Liver (tissue), 9 donors: ENCODE measurements around the gene BANK1. TPM values are rescaled to one million over a fixed set of nuclear protein-coding genes. Genes with fewer than 3 reads are reported as not detected.

Experiments
- DNase-seq: peaks from one replicate; pipeline ENCODE4 v3.0.0-alpha.2; 2017; ENCODE audit warnings: low spot score
- H3K27ac ChIP-seq, 2 donors: one replicate each; pipeline ENCODE4 v1.7.0; 2013; ENCODE audit warnings: inconsistent platforms in 2 of 2, low read length in 2 of 2, control low read depth in 1 of 2, low read depth in 1 of 2, mild to moderate bottlenecking in 1 of 2
- H3K27me3 ChIP-seq, 4 donors: one replicate each; pipeline versions ENCODE4 v1.6.1 to v1.7.0; 2013; ENCODE audit warnings: low read length in 3 of 4, inconsistent platforms in 1 of 4, mild to moderate bottlenecking in 1 of 4, moderate library complexity in 1 of 4; ENCODE audit not compliant: control insufficient read depth in 4 of 4, insufficient read depth in 4 of 4
- H3K36me3 ChIP-seq, 4 donors: one replicate each; pipeline versions ENCODE4 v1.6.1 to v1.7.0; 2013; ENCODE audit warnings: low read length in 3 of 4, mild to moderate bottlenecking in 3 of 4, low read depth in 1 of 4, moderate library complexity in 1 of 4; ENCODE audit not compliant: control insufficient read depth in 4 of 4, insufficient read depth in 3 of 4
- H3K4me1 ChIP-seq, 4 donors: one replicate each; pipeline versions ENCODE4 v1.6.1 to v1.7.0; 2013; ENCODE audit warnings: low read length in 3 of 4, mild to moderate bottlenecking in 3 of 4, moderate library complexity in 1 of 4; ENCODE audit not compliant: control insufficient read depth in 4 of 4, insufficient read depth in 4 of 4
- H3K4me3 ChIP-seq, 3 donors: one replicate each; pipeline versions ENCODE4 v1.6.1 to v1.7.0; 2013; ENCODE audit warnings: low read length in 3 of 3, control low read depth in 1 of 3, low read depth in 1 of 3, mild to moderate bottlenecking in 1 of 3
- H3K9ac ChIP-seq, 2 donors: one replicate each; pipeline ENCODE4 v1.7.0; 2013; ENCODE audit warnings: low read length in 2 of 2, mild to moderate bottlenecking in 2 of 2, moderate library complexity in 2 of 2, control low read depth in 1 of 2, low read depth in 1 of 2
- H3K9me3 ChIP-seq, 4 donors: one replicate each; pipeline versions ENCODE4 v1.6.1 to v1.7.0; 2013; ENCODE audit warnings: low read length in 3 of 4; ENCODE audit not compliant: control insufficient read depth in 4 of 4
- EGR1 ChIP-seq, 2 donors: IDR thresholded peaks; 2 replicates each; pipeline ENCODE4 v1.6.1; 2016 to 2018; ENCODE audit warnings: antibody characterized with exemption in 2 of 2, low read depth in 2 of 2
- FOXA1 ChIP-seq: IDR thresholded peaks from 2 replicates; pipeline ENCODE4 v1.6.1; 2016; ENCODE audit warnings: antibody characterized with exemption
- FOXA2 ChIP-seq: IDR thresholded peaks from 2 replicates; pipeline ENCODE4 v1.6.1; 2016; ENCODE audit warnings: antibody characterized with exemption
- GABPA ChIP-seq, 2 donors: IDR thresholded peaks in 1 of 2; conservative IDR thresholded peaks in 1 of 2; 2 replicates each; pipeline ENCODE4 v1.6.1; 2016; ENCODE audit warnings: antibody characterized with exemption in 2 of 2, mild to moderate bottlenecking in 1 of 2, moderate library complexity in 1 of 2
- HNF4A ChIP-seq, 2 donors: conservative IDR thresholded peaks; 2 replicates each; pipeline ENCODE4 v1.6.1; 2016; ENCODE audit warnings: antibody characterized with exemption in 2 of 2, mild to moderate bottlenecking in 2 of 2
- JUND ChIP-seq, 2 donors: IDR thresholded peaks; 2 replicates each; pipeline ENCODE4 v1.6.1; 2016; ENCODE audit warnings: antibody characterized with exemption in 2 of 2
- NR2F2 ChIP-seq: IDR thresholded peaks from 2 replicates; pipeline ENCODE4 v1.6.1; 2016; ENCODE audit warnings: antibody characterized with exemption
- RAD21 ChIP-seq, 2 donors: IDR thresholded peaks; 2 replicates each; pipeline ENCODE4 v1.6.1; 2016; ENCODE audit warnings: antibody characterized with exemption in 2 of 2, mild to moderate bottlenecking in 2 of 2
- RXRA ChIP-seq, 2 donors: IDR thresholded peaks; 2 replicates each; pipeline ENCODE4 v1.6.1; 2017 to 2018; ENCODE audit warnings: antibody characterized with exemption in 2 of 2, mild to moderate bottlenecking in 1 of 2
- SP1 ChIP-seq: IDR thresholded peaks from 2 replicates; pipeline ENCODE4 v1.6.1; 2018; ENCODE audit warnings: antibody characterized with exemption, mild to moderate bottlenecking
- TAF1 ChIP-seq: conservative IDR thresholded peaks from 2 replicates; pipeline ENCODE4 v1.6.1; 2016; ENCODE audit warnings: antibody characterized with exemption, mild to moderate bottlenecking
- WGBS: extraction: QIAGEN DNeasy Blood & Tissue Kit; methylation state at CpG from one replicate; pipeline ENCODE4 v1.1.7; 2013; 5-methylcytosine and 5-hydroxymethylcytosine counted together
- polyA plus RNA-seq, 2 donors: library from polyadenylated mRNA; stranded (reverse) in 1 of 2; unstranded in 1 of 2; fragments of 200-250 nt in 1 of 2; fragments of >200 nt in 1 of 2; fragmentation: Nextera tagmentation in 1 of 2; extraction: Ambion mirVana in 1 of 2; gene quantifications; one replicate each; pipeline versions ENCODE4 v1.2.1 to v1.2.3, GENCODE V29; 2013 to 2015
- total RNA-seq, 2 donors: library from RNA; depleted of rRNA; stranded (reverse); fragments of >200 nt; gene quantifications; one replicate each; pipeline ENCODE4 v1.2.3, GENCODE V29; 2014
- TF ChIP-seq, protein P1 (sequence below): IDR thresholded peaks from 2 replicates; pipeline ENCODE4 v1.6.1; 2016; ENCODE audit warnings: antibody characterized with exemption
- TF ChIP-seq, protein P2 (sequence below): fragments of 150-350 bp; IDR thresholded peaks from 2 replicates; pipeline ENCODE4 v1.5.1; 2017; ENCODE audit warnings: improper control_type of control experiment, low read depth, low read length; ENCODE audit not compliant: missing input control
- TF ChIP-seq, protein P3 (sequence below): IDR thresholded peaks from 2 replicates; pipeline ENCODE4 v1.6.1; 2016; ENCODE audit warnings: antibody characterized with exemption, mild to moderate bottlenecking
- TF ChIP-seq, protein P4 (sequence below): IDR thresholded peaks from 2 replicates; pipeline ENCODE4 v1.6.1; 2016; ENCODE audit warnings: antibody characterized with exemption
- TF ChIP-seq, protein P5 (sequence below): IDR thresholded peaks from 2 replicates; pipeline ENCODE4 v1.6.1; 2016; ENCODE audit warnings: antibody characterized with exemption
- donor health status: healthy.
- donor health status: healthy.
- donor health status: healthy.
- donor health status: healthy.
- donor health status: healthy.

The BANK1 gene
- total and polyA plus RNA-seq, 4 donors, result 0.06 to 1.7 (median 0.35) TPM

DNA sequence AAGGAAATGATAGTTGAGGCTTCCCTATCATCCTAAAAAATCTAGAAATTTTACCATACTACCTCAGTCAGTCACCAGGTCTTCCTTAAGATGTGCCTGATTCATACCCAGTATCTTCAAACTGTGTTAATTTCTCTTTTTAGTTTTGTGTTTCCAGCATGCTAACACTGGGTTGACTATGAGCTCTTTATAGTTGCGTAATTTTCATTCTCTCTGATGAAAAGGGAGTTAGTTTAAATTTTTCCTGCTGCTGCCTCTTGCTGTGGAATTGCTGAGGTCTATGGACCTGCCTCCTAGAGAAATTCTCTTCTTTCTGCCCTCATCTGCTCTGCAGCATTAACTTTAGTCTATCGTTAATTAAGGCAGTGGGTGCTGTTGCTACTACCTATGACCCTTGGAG, 66.6 kb downstream of the BANK1 start:
- 67% methylated on average over 2 of the region's 2 CpGs for WGBS
- no peak for DNase-seq
- TF ChIP-seq, protein P1, sequence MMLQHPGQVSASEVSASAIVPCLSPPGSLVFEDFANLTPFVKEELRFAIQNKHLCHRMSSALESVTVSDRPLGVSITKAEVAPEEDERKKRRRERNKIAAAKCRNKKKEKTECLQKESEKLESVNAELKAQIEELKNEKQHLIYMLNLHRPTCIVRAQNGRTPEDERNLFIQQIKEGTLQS, result no peak
- TF ChIP-seq FOXA2 (no peak), RAD21 (IDR thresholded peaks at IDR 0.05) (no peak), FOXA1 (no peak), SP1 (no peak), HNF4A (conservative IDR thresholded peaks at IDR 0.05) (no peak), JUND (IDR thresholded peaks at IDR 0.05) (no peak), TAF1 (no peak), GABPA (IDR thresholded peaks at IDR 0.05 in 1 of 2, conservative IDR thresholded peaks at IDR 0.05 in 1 of 2) (no peak), NR2F2 (no peak), RXRA (IDR thresholded peaks at IDR 0.05) (no peak), EGR1 (IDR thresholded peaks at IDR 0.05; ENCODE audit: low read depth in 2 of 2) (no peak)
- TF ChIP-seq, protein P2, sequence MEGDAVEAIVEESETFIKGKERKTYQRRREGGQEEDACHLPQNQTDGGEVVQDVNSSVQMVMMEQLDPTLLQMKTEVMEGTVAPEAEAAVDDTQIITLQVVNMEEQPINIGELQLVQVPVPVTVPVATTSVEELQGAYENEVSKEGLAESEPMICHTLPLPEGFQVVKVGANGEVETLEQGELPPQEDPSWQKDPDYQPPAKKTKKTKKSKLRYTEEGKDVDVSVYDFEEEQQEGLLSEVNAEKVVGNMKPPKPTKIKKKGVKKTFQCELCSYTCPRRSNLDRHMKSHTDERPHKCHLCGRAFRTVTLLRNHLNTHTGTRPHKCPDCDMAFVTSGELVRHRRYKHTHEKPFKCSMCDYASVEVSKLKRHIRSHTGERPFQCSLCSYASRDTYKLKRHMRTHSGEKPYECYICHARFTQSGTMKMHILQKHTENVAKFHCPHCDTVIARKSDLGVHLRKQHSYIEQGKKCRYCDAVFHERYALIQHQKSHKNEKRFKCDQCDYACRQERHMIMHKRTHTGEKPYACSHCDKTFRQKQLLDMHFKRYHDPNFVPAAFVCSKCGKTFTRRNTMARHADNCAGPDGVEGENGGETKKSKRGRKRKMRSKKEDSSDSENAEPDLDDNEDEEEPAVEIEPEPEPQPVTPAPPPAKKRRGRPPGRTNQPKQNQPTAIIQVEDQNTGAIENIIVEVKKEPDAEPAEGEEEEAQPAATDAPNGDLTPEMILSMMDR, result no peak
- TF ChIP-seq, protein P3, sequence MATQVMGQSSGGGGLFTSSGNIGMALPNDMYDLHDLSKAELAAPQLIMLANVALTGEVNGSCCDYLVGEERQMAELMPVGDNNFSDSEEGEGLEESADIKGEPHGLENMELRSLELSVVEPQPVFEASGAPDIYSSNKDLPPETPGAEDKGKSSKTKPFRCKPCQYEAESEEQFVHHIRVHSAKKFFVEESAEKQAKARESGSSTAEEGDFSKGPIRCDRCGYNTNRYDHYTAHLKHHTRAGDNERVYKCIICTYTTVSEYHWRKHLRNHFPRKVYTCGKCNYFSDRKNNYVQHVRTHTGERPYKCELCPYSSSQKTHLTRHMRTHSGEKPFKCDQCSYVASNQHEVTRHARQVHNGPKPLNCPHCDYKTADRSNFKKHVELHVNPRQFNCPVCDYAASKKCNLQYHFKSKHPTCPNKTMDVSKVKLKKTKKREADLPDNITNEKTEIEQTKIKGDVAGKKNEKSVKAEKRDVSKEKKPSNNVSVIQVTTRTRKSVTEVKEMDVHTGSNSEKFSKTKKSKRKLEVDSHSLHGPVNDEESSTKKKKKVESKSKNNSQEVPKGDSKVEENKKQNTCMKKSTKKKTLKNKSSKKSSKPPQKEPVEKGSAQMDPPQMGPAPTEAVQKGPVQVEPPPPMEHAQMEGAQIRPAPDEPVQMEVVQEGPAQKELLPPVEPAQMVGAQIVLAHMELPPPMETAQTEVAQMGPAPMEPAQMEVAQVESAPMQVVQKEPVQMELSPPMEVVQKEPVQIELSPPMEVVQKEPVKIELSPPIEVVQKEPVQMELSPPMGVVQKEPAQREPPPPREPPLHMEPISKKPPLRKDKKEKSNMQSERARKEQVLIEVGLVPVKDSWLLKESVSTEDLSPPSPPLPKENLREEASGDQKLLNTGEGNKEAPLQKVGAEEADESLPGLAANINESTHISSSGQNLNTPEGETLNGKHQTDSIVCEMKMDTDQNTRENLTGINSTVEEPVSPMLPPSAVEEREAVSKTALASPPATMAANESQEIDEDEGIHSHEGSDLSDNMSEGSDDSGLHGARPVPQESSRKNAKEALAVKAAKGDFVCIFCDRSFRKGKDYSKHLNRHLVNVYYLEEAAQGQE, result no peak
- TF ChIP-seq, protein P4, sequence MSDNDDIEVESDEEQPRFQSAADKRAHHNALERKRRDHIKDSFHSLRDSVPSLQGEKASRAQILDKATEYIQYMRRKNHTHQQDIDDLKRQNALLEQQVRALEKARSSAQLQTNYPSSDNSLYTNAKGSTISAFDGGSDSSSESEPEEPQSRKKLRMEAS, result no peak
- TF ChIP-seq, protein P5, sequence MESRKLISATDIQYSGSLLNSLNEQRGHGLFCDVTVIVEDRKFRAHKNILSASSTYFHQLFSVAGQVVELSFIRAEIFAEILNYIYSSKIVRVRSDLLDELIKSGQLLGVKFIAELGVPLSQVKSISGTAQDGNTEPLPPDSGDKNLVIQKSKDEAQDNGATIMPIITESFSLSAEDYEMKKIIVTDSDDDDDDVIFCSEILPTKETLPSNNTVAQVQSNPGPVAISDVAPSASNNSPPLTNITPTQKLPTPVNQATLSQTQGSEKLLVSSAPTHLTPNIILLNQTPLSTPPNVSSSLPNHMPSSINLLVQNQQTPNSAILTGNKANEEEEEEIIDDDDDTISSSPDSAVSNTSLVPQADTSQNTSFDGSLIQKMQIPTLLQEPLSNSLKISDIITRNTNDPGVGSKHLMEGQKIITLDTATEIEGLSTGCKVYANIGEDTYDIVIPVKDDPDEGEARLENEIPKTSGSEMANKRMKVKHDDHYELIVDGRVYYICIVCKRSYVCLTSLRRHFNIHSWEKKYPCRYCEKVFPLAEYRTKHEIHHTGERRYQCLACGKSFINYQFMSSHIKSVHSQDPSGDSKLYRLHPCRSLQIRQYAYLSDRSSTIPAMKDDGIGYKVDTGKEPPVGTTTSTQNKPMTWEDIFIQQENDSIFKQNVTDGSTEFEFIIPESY, result no peak

DNA sequence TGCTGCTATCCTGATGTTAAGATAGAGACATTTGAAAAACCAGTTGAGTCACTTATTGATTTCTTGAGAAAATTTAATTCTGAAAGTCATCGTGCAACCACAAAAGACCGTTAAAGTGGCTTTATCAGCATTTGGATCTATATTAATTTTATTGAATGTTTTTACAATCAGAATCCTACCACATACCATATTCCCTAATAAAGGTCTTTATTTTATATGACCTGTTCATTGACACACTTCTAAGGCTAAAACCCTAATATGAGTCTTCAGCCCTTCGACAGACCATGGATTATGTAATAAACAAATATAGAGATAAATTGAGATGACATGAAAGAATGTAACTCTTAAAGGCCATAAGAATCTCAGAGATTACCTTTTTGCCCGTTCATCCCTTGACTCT, 68.1 kb downstream of the BANK1 start:
- no peak overlapping the region for H3K27ac ChIP-seq
- no peak for DNase-seq
- H3K27me3 ChIP-seq, result peaks cover 0 to 5% (median 0%) of the 10 kb centered on the region in 4 donors
- H3K4me3 ChIP-seq, result no peak overlapping the region
- 79% methylated on average over 4 of the region's 4 CpGs for WGBS
- no peaks in the 10 kb centered on the region for H3K36me3 ChIP-seq
- H3K9ac ChIP-seq, result no peak overlapping the region
- H3K9me3 ChIP-seq, result no peaks in the 10 kb centered on the region
- H3K4me1 ChIP-seq, result no peaks in the 10 kb centered on the region
- TF ChIP-seq SP1, result no peak
- TF ChIP-seq RXRA (IDR thresholded peaks at IDR 0.05), result no peak
- TF ChIP-seq NR2F2, result no peak
- TF ChIP-seq RAD21 (IDR thresholded peaks at IDR 0.05), result no peak
- no peak for TF ChIP-seq JUND (IDR thresholded peaks at IDR 0.05)
- TF ChIP-seq, protein P3, result no peak
- TF ChIP-seq TAF1, result no peak
- TF ChIP-seq, protein P5, result no peak
- TF ChIP-seq, protein P1, result no peak
- no peak for TF ChIP-seq FOXA1

More for the DNA sequence above, 66.6 kb downstream of the BANK1 start:
- Histone ChIP-seq H3K36me3 (no peaks in the 10 kb centered on the region), H3K4me3 (no peak overlapping the region), H3K27me3 (peaks cover 0 to 7% (median 0%) of the 10 kb centered on the region in 4 donors), H3K27ac (no peak overlapping the region), H3K4me1 (no peaks in the 10 kb centered on the region), H3K9me3 (no peaks in the 10 kb centered on the region), H3K9ac (no peak overlapping the region)
